ENCODE data around the gene SLC10A3.
"Not testable (repeated sequence)": the region's sequence is repeated elsewhere in the genome, so short reads cannot be mapped to it uniquely, and the experiment has no call there.

SLC10A3 gene

DNA sequence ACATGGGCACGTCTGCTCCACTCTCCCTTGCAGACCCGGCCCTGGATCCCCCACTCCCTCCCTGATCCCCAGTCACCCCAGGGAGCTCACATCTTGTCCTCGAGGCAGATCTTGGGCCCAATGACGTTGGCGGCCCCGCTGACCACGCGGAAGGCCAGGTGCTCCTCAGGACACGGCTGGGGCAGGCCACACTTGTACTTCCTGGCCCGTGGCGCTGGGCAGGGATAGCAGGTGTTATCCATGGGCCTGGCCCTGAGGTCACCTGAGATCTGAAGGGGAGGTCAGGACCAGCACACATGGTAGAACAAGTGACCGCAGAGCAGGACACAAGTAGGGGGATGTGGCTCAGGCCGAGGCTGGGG, 17.9 kb upstream of the SLC10A3 start:
- DNase-seq: no peak

DNA sequence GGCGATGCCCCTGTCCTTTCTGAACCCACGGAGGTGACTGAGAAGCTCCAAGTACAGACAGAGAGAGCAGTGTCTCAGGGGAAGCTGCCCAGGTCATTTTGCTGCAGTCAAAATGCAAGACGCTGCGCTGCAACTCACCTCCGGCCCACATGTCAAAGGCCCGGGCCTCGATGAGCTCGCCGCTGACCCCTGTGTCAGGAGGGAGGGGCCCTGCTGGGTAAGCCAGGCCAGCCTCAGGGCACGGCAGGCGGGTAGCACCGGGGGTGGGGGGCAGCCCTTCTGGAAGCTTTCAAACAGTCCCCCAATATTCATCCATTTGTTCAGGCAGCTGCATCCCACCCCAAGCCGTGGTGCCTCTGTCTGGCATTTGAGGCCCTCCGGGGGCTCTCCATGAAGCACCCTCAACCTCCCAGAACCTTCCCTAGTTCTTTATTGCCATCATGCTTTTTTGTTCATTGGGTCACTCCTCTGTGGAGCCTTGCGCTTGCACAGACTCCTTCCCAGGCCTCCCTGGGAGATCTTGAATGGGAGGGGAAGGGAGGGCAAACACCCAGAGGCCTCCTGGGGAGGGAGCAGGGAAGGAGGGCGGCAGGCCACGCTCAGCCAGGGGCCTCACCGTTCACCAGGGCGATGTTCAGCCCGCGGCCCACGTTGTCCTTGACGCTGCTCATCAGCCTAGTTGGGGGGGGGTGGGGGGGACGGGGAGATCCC, 17.4 kb upstream of the SLC10A3 start:
- no peak for DNase-seq

- DNase-seq: no peak
Observed at GRCh38 chrX:154506483-154507332, 16.3 kb upstream of the SLC10A3 start.

DNA sequence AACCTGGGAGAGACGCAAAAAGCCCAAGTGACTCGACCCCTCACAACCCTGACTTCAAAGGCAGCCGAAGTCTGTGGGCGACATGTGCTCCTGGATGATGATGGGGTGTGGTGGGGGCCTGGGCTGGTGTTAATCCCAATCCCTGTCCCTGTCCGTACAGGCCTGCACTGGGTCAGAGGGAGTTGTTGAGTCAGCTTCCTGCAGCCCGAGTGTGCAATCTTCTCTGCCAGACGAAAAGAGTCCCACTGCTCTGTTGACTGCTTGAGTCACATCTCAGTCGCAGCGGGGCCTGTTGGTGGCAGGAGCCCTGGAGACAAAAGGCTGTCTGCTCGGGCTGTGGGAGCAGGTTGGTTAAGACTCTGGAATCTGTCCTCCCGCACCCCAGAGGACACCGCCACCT, 15.3 kb upstream of the SLC10A3 start:
- DNase-seq: no peak

GRCh38 chrX:154502989-154503388, 12.6 kb upstream of the SLC10A3 start:
- DNase-seq: no peak

- no peak for DNase-seq
Observed at GRCh38 chrX:154502098-154502497, 11.7 kb upstream of the SLC10A3 start.

- DNase-seq: not testable (repeated sequence)
Observed at GRCh38 chrX:154501423-154501822, 11.0 kb upstream of the SLC10A3 start.

- not testable (repeated sequence) for DNase-seq
Observed at GRCh38 chrX:154496591-154497137, 6.2 kb upstream of the SLC10A3 start.

- no peak for DNase-seq
Observed at GRCh38 chrX:154495472-154495922, 5.1 kb upstream of the SLC10A3 start.

DNA sequence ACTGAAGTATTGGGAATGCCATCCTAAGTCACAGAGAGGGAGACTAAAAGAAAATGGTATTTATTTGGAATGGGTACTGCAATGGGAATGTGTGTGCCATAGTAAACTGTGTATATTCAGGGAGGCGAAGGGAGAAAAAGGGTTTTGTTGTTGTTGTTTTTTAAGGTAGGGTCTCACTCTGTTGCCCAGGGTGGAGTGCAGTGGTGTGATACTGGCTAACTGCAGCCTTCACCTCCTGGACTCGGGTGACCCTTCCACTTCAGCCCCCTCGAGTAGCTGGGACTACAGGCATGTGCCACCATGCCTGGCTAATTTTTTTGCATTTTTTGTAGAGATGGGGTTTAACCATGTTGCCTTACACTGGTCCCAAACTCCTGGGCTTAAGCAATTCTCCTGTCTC, 4.3 kb upstream of the SLC10A3 start:
- DNase-seq: no peak

GRCh38 chrX:154490021-154490413, 412 bp downstream of the SLC10A3 start:
- DNase-seq: no peak

DNA sequence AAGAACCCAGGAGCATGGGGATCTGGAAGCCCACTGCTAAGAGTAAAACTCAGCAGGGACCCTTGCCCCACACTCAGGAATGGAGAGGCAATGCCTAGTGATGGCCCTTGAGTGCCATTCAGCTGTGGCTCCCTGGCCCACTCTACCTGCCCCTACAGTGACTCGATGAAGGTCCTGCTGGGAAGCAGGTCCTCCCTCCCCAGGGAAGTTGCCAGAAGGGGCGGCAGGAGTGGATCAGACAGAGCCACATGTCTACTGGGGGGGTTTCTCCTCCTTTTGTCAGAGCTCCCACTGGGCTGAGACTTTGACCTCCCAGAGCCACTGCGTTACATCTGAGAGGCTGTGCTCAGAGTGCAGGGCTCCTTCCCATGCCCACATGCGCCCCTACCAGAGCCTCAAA, 1.2 kb downstream of the SLC10A3 start:
- DNase-seq: no peak

DNA sequence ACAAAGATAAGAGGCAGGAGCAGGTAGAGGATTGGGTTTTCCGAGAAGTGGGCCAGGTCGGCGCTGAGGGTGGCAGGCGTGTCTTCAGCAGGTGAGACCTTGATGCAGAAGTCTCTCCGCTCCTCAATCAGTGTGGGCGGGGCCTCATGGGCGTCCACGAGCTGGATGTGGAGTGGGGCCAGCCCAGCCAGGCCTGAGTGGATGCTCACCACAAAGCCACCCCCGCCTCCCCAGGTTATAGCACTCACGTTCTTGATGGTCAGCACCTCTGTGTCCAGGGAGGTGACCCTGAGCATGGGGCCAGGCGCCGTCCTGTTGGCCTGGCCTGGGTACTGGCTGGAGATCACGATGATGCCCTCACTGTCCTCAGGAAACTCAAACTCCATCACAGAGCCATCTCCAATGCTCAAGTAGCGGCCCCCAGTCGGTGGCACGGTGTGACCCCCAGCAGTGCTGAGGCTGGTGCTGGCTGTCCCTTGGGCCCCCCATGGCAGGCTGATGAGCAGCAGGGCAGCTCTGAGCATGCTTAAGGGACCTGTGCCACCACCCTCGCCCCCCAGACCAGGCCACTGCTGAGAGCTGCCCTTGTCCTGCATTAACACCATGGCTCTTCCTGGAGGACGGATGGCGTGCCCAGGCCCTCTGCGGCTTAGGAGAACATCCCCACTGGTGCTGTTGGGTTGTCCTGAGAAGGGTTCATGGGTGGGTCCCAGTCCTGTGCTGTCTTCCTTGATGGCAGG, 1.9 kb downstream of the SLC10A3 start:
- DNase-seq: no peak

GRCh38 chrX:154487518-154488290, 2.7 kb downstream of the SLC10A3 start:
- DNase-seq: no peak

- DNase-seq: no peak
Observed at GRCh38 chrX:154486396-154487207, 3.8 kb downstream of the SLC10A3 start, which contains the start of gene UBL4A. Gene UBL4A, minus strand, starts transcription at chrX:154486615. Its CDS starts 31 bp downstream, at chrX:154486584.

DNA sequence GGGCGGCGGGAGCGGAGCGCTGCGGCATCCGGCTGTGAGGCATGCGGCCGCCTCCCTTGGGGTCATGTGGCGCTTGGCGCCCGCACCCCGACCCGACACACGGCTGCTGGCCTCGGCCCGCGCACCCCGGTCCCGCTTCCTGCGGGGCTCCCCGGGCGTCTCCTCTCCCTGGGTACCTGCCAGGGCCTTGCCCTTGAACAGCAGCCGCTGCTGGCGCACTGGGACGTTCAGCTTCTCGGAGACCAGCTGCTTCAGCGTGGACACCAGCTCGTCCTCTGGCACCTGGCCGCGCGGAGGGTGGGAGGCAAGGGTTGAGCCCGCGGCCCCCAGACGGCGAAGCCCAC, 4.4 kb downstream of the SLC10A3 start:
- DNase-seq: no peak

DNA sequence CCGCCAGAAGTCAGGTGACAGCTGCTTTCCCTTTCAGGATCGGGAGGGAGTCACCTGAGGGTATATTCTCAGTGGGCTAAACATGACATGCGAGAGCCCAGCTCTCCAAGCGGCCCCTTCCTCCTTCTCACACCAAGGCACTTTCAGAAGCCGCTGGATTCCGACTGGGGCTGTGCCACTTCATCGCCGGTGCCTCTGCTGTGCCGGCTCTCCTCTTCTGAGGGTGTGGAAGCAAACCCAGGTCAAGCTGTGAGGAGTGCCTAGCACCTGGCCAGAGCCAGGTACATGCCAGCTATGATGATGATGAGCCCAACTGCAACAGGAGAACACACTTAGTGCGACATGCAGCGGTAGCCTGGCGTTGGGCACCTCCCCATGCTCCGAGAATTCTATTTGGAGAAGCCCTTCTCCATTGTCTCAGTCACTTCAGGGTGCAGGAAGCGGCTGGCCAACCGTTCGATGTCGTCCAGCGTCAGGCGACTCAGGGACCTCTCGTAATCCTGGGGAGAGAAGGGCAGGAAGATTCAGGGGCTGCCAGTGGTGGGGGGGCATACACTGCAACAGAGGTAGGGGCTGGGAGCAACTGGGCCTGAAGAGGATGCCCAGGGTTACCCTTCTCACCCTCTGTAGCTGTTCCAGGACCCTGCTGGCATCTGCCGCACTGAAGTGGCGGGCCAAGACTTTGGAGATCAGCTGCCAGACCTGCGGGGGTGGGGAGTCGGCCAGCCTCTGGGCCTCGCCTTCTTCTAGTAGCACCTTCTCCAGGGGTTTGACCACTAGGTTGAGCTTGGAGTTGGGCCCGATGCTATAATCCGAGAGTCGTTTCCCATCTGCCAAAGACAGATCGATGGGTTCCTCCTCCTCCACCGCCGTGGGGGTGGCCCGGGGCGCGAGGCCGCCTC, 5.0 kb downstream of the SLC10A3 start:
- DNase-seq: no peak

GRCh38 chrX:154484255-154485149, 5.9 kb downstream of the SLC10A3 start:
- no peak for DNase-seq

DNA sequence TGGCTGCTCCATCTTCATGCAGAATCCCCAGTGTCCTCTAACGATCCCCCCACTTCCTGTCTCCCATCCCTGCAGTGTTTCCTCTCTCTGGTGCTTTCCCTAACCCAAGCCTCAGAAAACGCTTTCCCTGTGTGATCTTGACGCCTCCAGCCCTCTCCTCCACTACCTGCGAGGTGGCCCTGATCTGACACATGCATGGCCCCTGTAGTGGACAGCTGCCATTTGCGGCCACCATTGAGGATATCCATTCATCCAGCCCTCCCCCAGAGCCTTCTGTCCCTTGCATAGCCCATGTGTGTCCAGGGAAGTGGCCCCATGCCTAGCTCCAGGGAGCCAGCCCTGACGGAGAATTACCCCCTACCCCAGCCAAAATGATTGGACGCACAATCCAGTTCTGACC, 7.1 kb downstream of the SLC10A3 start:
- no peak for DNase-seq

Data from NCI-H1436 treated with DMSO at 0.1 percent for 48 hours (cell line).